SH-SY5Y (cell line): ENCODE data around the gene ATRN.

ENCODE experiments used
- GATA2 ChIP-seq: IDR thresholded peaks from 2 replicates; pipeline ENCODE4 v1.6.1; 2011; ENCODE audit warnings: mild to moderate bottlenecking, low read depth, low read length
- GATA3 ChIP-seq: IDR thresholded peaks from 2 replicates; pipeline ENCODE4 v1.6.1; 2011; ENCODE audit warnings: low read depth, mild to moderate bottlenecking, low read length, moderate library complexity

- no peak for TF ChIP-seq GATA3
- TF ChIP-seq GATA2 = no peak
Measured at GRCh38 chr20:3652221-3652620, 181.4 kb downstream of the ATRN start.
